Astrocyte (in vitro differentiated cells and primary cell): ENCODE data around the gene SKIC2.
"Not testable (repeated sequence)": the region's sequence is repeated elsewhere in the genome, so short reads cannot be mapped to it uniquely, and the experiment has no call there.

ENCODE experiments used
- EZH2 ChIP-seq: IDR thresholded peaks from 2 replicates; pipeline ENCODE4 v1.6.1; 2012; ENCODE audit warnings: mild to moderate bottlenecking, low read length, inconsistent platforms; ENCODE audit not compliant: insufficient read depth
- TF ChIP-seq, protein P1 (sequence below): IDR thresholded peaks from 2 replicates; pipeline ENCODE4 v1.5.1; 2011; ENCODE audit warnings: low read depth, mild to moderate bottlenecking, inconsistent platforms, low read length, moderate library complexity; ENCODE audit not compliant: insufficient read depth

DNA sequence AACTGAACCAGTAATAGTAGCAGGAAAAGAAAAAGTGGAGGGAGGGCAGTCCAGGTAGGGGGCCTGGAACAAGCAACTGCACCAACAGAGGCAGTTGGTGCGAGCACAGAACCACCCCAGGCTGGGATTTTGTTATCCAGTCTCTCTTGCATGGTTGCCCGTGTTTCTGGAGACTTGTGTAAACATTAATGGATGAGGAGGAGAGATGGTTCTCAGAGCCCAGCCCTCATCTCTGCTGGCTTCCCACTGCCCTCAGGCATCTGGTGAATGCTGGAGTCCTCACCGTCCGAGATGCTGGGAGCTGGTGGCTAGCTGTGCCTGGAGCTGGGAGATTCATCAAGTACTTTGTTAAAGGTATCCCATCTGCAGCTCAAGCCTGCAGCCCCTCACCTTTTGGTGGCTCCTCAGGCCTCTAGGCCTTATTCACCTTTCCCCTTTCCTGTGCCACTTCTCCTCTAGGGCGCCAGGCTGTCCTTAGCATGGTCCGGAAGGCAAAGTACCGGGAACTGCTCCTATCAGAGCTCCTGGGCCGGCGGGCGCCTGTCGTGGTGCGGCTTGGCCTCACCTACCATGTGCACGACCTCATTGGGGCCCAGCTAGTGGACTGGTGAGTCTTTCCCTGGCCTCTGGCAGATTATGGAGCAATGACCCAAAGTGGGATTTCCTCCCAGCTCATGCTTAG, 21.4 kb downstream of the SKIC2 start:
- TF ChIP-seq, protein P1, sequence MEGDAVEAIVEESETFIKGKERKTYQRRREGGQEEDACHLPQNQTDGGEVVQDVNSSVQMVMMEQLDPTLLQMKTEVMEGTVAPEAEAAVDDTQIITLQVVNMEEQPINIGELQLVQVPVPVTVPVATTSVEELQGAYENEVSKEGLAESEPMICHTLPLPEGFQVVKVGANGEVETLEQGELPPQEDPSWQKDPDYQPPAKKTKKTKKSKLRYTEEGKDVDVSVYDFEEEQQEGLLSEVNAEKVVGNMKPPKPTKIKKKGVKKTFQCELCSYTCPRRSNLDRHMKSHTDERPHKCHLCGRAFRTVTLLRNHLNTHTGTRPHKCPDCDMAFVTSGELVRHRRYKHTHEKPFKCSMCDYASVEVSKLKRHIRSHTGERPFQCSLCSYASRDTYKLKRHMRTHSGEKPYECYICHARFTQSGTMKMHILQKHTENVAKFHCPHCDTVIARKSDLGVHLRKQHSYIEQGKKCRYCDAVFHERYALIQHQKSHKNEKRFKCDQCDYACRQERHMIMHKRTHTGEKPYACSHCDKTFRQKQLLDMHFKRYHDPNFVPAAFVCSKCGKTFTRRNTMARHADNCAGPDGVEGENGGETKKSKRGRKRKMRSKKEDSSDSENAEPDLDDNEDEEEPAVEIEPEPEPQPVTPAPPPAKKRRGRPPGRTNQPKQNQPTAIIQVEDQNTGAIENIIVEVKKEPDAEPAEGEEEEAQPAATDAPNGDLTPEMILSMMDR, result not testable (repeated sequence)
- not testable (repeated sequence) for TF ChIP-seq EZH2
